PC-9 (cell line): ENCODE data around the gene TGFB2.

Experiments
- CTCF ChIP-seq: fragments of 200-600 bp; sonication (generic); conservative IDR thresholded peaks from 2 replicates; pipeline ENCODE4 v1.6.1; 2017; ENCODE audit warnings: mixed run types, antibody characterized with exemption, mild to moderate bottlenecking, moderate library complexity
- EZH2 ChIP-seq: fragments of 200-600 bp; sonication (generic); IDR thresholded peaks from 2 replicates; pipeline ENCODE4 v1.8.0; 2017; ENCODE audit warnings: antibody characterized with exemption, low read depth

- TF ChIP-seq CTCF (no peak), EZH2 (no peak)
Measured at GRCh38 chr1:218429301-218429700, 84.2 kb downstream of the TGFB2 start.
